SU-DHL-6 (cell line): ENCODE measurements around the gene GNPTAB.

ENCODE experiments used
- H2AFZ ChIP-seq: fragments of 200-600 bp; sonication (generic); 2 replicates; pipeline ENCODE4 v1.6.1; 2014; ENCODE audit warnings: low read depth, mild to moderate bottlenecking, moderate library complexity, mixed read lengths, antibody characterized with exemption, low read length; ENCODE audit not compliant: severe bottlenecking
- H3F3A ChIP-seq: fragments of 200-600 bp; shearing (Covaris generic); 2 replicates; pipeline ENCODE4 v1.6.0; 2016; ENCODE audit warnings: antibody characterized with exemption, mild to moderate bottlenecking; ENCODE audit not compliant: insufficient read depth
- H3K27ac ChIP-seq: fragments of 200-600 bp; sonication (generic); 2 replicates; pipeline ENCODE4 v1.5.1; 2016; ENCODE audit warnings: low read depth, mild to moderate bottlenecking, low read length, moderate library complexity, mixed read lengths
- H3K27me3 ChIP-seq: fragments of 200-600 bp; sonication (generic), shearing (Covaris generic); 2 replicates; pipeline ENCODE4 v1.6.0; 2014; ENCODE audit warnings: mild to moderate bottlenecking, low read length
- H3K36me3 ChIP-seq: fragments of 200-600 bp; sonication (generic); 2 replicates; pipeline ENCODE4 v1.6.1; 2014; ENCODE audit warnings: mild to moderate bottlenecking, low read length, mixed read lengths
- H3K4me2 ChIP-seq: fragments of 300-600, 200-600 bp; shearing (Covaris generic), sonication (generic); 2 replicates; pipeline ENCODE4 v1.6.0; 2014; ENCODE audit warnings: low read length, low read depth, mild to moderate bottlenecking; ENCODE audit not compliant: poor library complexity, severe bottlenecking
- H3K4me3 ChIP-seq: fragments of 200-600 bp; sonication (generic); 2 replicates; pipeline ENCODE4 v1.5.1; 2014; ENCODE audit warnings: antibody characterized with exemption, low read length, mild to moderate bottlenecking, mixed read lengths; ENCODE audit not compliant: insufficient read depth, poor library complexity, severe bottlenecking
- H3K79me2 ChIP-seq: fragments of 200-600 bp; sonication (generic); 2 replicates; pipeline ENCODE4 v1.6.1; 2014; ENCODE audit warnings: mild to moderate bottlenecking, low read length, moderate library complexity; ENCODE audit not compliant: insufficient read depth
- H3K9ac ChIP-seq: fragments of 200-600 bp; sonication (generic); 2 replicates; pipeline ENCODE4 v1.7.0; 2014; ENCODE audit warnings: mild to moderate bottlenecking, low read length
- H3K9me2 ChIP-seq: fragments of 200-600 bp; sonication (generic); replicated peaks from 2 replicates; pipeline ENCODE4 v1.6.1; 2014; ENCODE audit warnings: low read length; ENCODE audit not compliant: insufficient read depth
- H3K9me3 ChIP-seq: fragments of 200-600 bp; sonication (generic); 2 replicates; pipeline ENCODE4 v1.6.1; 2014; ENCODE audit warnings: low read length, mixed read lengths; ENCODE audit not compliant: insufficient read depth
- H4K20me1 ChIP-seq: fragments of 200-600 bp; sonication (generic); 2 replicates; pipeline ENCODE4 v1.6.1; 2014; ENCODE audit warnings: low read depth, mild to moderate bottlenecking, antibody characterized with exemption, low read length, moderate library complexity, mixed read lengths
- CTCF ChIP-seq: fragments of 200-600 bp; sonication (generic); IDR thresholded peaks from one replicate; pipeline ENCODE4 v1.5.1; 2017; ENCODE audit warnings: antibody characterized with exemption, mild to moderate bottlenecking, low read length, moderate library complexity; ENCODE audit not compliant: insufficient read depth, poor library complexity, severe bottlenecking
- EZH2phosphoT487 ChIP-seq: fragments of 200-600 bp; sonication (generic), shearing (Covaris generic); conservative IDR thresholded peaks from 2 replicates; pipeline ENCODE4 v1.6.1; 2018; ENCODE audit warnings: mild to moderate bottlenecking, antibody characterized with exemption, low read length, moderate library complexity, mixed read lengths

GNPTAB gene

GRCh38 chr12:101703487-101703886, 127.3 kb downstream of the GNPTAB start:
- H3K9ac ChIP-seq: no peak overlapping the region
- H3K4me2 ChIP-seq: no peak overlapping the region

GRCh38 chr12:101700299-101700820, 130.4 kb downstream of the GNPTAB start:
- Histone ChIP-seq H3K4me3 (no peak overlapping the region), H4K20me1 (no peaks in the 10 kb centered on the region), H3K27ac (no peak overlapping the region), H3K9me3 (no peaks in the 10 kb centered on the region), H3K9me2 (no peaks in the 10 kb centered on the region), H3K79me2 (no peaks in the 10 kb centered on the region), H3K36me3 (no peaks in the 10 kb centered on the region), H3F3A (peaks cover 5% of the 10 kb centered on the region; the same call in 1 of the 2 replicates), H3K27me3 (no peaks in the 10 kb centered on the region), H2AFZ (no peak overlapping the region), H3K4me2 (no peak overlapping the region), H3K9ac (no peak overlapping the region)
- TF ChIP-seq CTCF (no peak), EZH2phosphoT487 (no peak)

More at GRCh38 chr12:101703487-101703886, 127.3 kb downstream of the GNPTAB start:
- no peaks in the 10 kb centered on the region for H3K9me3 ChIP-seq
- H3K36me3 ChIP-seq: no peaks in the 10 kb centered on the region
- H3K27me3 ChIP-seq: no peaks in the 10 kb centered on the region
- peaks cover 5% of the 10 kb centered on the region; the same call in 1 of the 2 replicates for H3F3A ChIP-seq
- no peak overlapping the region for H2AFZ ChIP-seq
- no peak overlapping the region for H3K4me3 ChIP-seq
- no peak overlapping the region for H3K27ac ChIP-seq
- no peaks in the 10 kb centered on the region for H3K9me2 ChIP-seq
- no peak for TF ChIP-seq EZH2phosphoT487
- TF ChIP-seq CTCF: no peak
- H4K20me1 ChIP-seq: no peaks in the 10 kb centered on the region
- H3K79me2 ChIP-seq: no peaks in the 10 kb centered on the region

GRCh38 chr12:101698800-101699347, 131.9 kb downstream of the GNPTAB start:
- Histone ChIP-seq H4K20me1 (no peaks in the 10 kb centered on the region), H3K36me3 (no peaks in the 10 kb centered on the region), H3K4me2 (peak overlapping the region; percentile 78), H3K9me3 (no peaks in the 10 kb centered on the region), H3K9me2 (no peaks in the 10 kb centered on the region), H2AFZ (no peak overlapping the region), H3K27me3 (no peaks in the 10 kb centered on the region), H3K79me2 (no peaks in the 10 kb centered on the region), H3K4me3 (peak overlapping the region; percentile 66), H3K27ac (no peak overlapping the region), H3F3A (peaks cover 5% of the 10 kb centered on the region; the same call in 1 of the 2 replicates), H3K9ac (no peak overlapping the region)
- TF ChIP-seq CTCF: peak; percentile 18
- no peak for TF ChIP-seq EZH2phosphoT487
